Gastrocnemius medialis (tissue), 4 donors: ENCODE measurements around the gene APEH. TPM values are rescaled to one million over a fixed set of nuclear protein-coding genes. Genes with fewer than 3 reads are reported as not detected.

ENCODE experiments used
- ATAC-seq, 2 donors: fragments of 150-250 bp; one replicate each; pipeline ENCODE4 v1.9.1; 2016
- DNase-seq, 2 donors: peaks; one replicate each; pipeline ENCODE4 v3.0.0-alpha.2; 2019
- H3K27ac ChIP-seq, 4 donors: fragments of 200-600 bp; sonication (generic); 1 replicate in 1 of 4; 2 replicates in 3 of 4; pipeline ENCODE4 v1.5.1; 2016 to 2018; ENCODE audit warnings: mild to moderate bottlenecking in 2 of 4, moderate library complexity in 1 of 4
- H3K27me3 ChIP-seq, 3 donors: fragments of 200-600 bp; sonication (generic) in 2 of 3; 1 replicate in 1 of 3; 2 replicates in 2 of 3; pipeline versions ENCODE4 v1.5.1 to v1.6.0; 2016 to 2019; ENCODE audit warnings: mild to moderate bottlenecking in 1 of 3, moderate library complexity in 1 of 3
- H3K36me3 ChIP-seq, 2 donors: fragments of 200-600 bp; sonication (generic) in 1 of 2; one replicate each; pipeline ENCODE4 v1.5.1; 2017 to 2018
- H3K4me1 ChIP-seq, 2 donors: fragments of 200-600 bp; sonication (generic) in 1 of 2; one replicate each; pipeline ENCODE4 v1.5.1; 2016 to 2017; ENCODE audit warnings: mild to moderate bottlenecking in 2 of 2
- H3K4me3 ChIP-seq, 4 donors: fragments of 200-600 bp; sonication (generic) in 3 of 4; 1 replicate in 1 of 4; 2 replicates in 3 of 4; pipeline ENCODE4 v1.5.1; 2016 to 2019; ENCODE audit warnings: mild to moderate bottlenecking in 2 of 4
- H3K9me3 ChIP-seq, 3 donors: fragments of 200-600 bp; sonication (generic) in 2 of 3; 1 replicate in 1 of 3; 2 replicates in 2 of 3; pipeline ENCODE4 v1.5.1; 2016 to 2019
- CTCF ChIP-seq, 5 experiments: fragments of 450-650 bp in 3 of 5; fragments of 200-600 bp in 2 of 5; sonication (generic) in 2 of 5; IDR thresholded peaks in 4 of 5; conservative IDR thresholded peaks in 1 of 5; 1 replicate in 4 of 5; 2 replicates in 1 of 5; pipeline ENCODE4 v1.5.1; 2016 to 2019; ENCODE audit warnings: antibody characterized with exemption in 5 of 5, mild to moderate bottlenecking in 3 of 5, moderate library complexity in 3 of 5
- POLR2A ChIP-seq, 2 donors: fragments of 450-650 bp; IDR thresholded peaks; one replicate each; pipeline ENCODE4 v1.6.1; 2017; ENCODE audit warnings: antibody characterized with exemption in 2 of 2, mild to moderate bottlenecking in 2 of 2, moderate library complexity in 2 of 2
- in situ Hi-C, 4 donors: fragments of 200-750 bp; cut with MboI; loops; one replicate each; pipeline versions ENCODE4 v1.15.0 to v1.8.0; 2017; ENCODE audit warnings: low sequenced_read_pairs in 4 of 4
- intact Hi-C: fragments of 100-400 bp; cut with DNase I; formaldehyde crosslinking; loops from one replicate; pipeline ENCODE4 v1.15.1; 2023; ENCODE audit warnings: low total_unique reads
- total RNA-seq, 4 donors: library from RNA; depleted of rRNA; stranded (reverse); fragments of >200 nt; gene quantifications; one replicate each; pipeline versions ENCODE4 v1.1.0 to v1.2.3, GENCODE V29; 2016

Gene APEH
- total RNA-seq, 4 donors from 2014 or later = 103 to 140 (median 108) TPM

GRCh38 chr3:49655731-49656285 is 18.3 kb upstream of the APEH start:
- TF ChIP-seq POLR2A (IDR thresholded peaks at IDR 0.05) (no peak), CTCF (IDR thresholded peaks at IDR 0.05 in 4 of 5, conservative IDR thresholded peaks at IDR 0.05 in 1 of 5) (no peak)
- no peak for DNase-seq
- in situ Hi-C loops = no loop called here
- Histone ChIP-seq H3K4me1 (no peaks in the 10 kb centered on the region), H3K36me3 (no peaks in the 10 kb centered on the region), H3K4me3 (no peak overlapping the region), H3K27ac (no peak overlapping the region), H3K9me3 (no peaks in the 10 kb centered on the region), H3K27me3 (no peaks in the 10 kb centered on the region)
- intact Hi-C loops = no loop called here
- no peak for ATAC-seq

- Histone ChIP-seq H3K4me1 (no peaks in the 10 kb centered on the region), H3K27ac (no peak overlapping the region), H3K4me3 (no peak overlapping the region), H3K27me3 (no peaks in the 10 kb centered on the region), H3K36me3 (no peaks in the 10 kb centered on the region), H3K9me3 (no peaks in the 10 kb centered on the region)
- in situ Hi-C loops = no loop called here
- DNase-seq (no peak), ATAC-seq (no peak)
- no peak for TF ChIP-seq POLR2A (IDR thresholded peaks at IDR 0.05)
- TF ChIP-seq CTCF (IDR thresholded peaks at IDR 0.05 in 4 of 5, conservative IDR thresholded peaks at IDR 0.05 in 1 of 5) = no peak
- intact Hi-C loops = no loop called here
Observed at GRCh38 chr3:49656541-49657112, 17.5 kb upstream of the APEH start.

- H3K9me3 ChIP-seq = no peaks in the 10 kb centered on the region
- TF ChIP-seq CTCF (IDR thresholded peaks at IDR 0.05 in 4 of 5, conservative IDR thresholded peaks at IDR 0.05 in 1 of 5) = no peak
- TF ChIP-seq POLR2A (IDR thresholded peaks at IDR 0.05) = no peak
- no peak overlapping the region for H3K27ac ChIP-seq
- in situ Hi-C loops = no loop called here
- DNase-seq = no peak
- H3K36me3 ChIP-seq = no peaks in the 10 kb centered on the region
- no peak overlapping the region for H3K4me3 ChIP-seq
- H3K27me3 ChIP-seq = no peaks in the 10 kb centered on the region
- H3K4me1 ChIP-seq = no peaks in the 10 kb centered on the region
- ATAC-seq = no peak
- intact Hi-C loops = no loop called here
Observed at GRCh38 chr3:49657208-49657915, 16.8 kb upstream of the APEH start.

- H3K4me1 ChIP-seq = no peaks in the 10 kb centered on the region
- H3K27ac ChIP-seq = no peak overlapping the region
- H3K4me3 ChIP-seq = no peak overlapping the region
- no peak for DNase-seq
- no peaks in the 10 kb centered on the region for H3K27me3 ChIP-seq
- H3K9me3 ChIP-seq = no peaks in the 10 kb centered on the region
- in situ Hi-C loops = no loop called here
- ATAC-seq = no peak
- intact Hi-C loops = no loop called here
- TF ChIP-seq CTCF (IDR thresholded peaks at IDR 0.05 in 4 of 5, conservative IDR thresholded peaks at IDR 0.05 in 1 of 5) (no peak), POLR2A (IDR thresholded peaks at IDR 0.05) (no peak)
- H3K36me3 ChIP-seq = no peaks in the 10 kb centered on the region
Observed at GRCh38 chr3:49658711-49659110, 15.4 kb upstream of the APEH start.
